IMR-90 (cell line): ENCODE results near the gene ABCF1. TPM values are rescaled to one million over a fixed set of nuclear protein-coding genes. Genes with fewer than 3 reads are reported as not detected.

Experiments used
- ATAC-seq: fragments of 200-7000 bp; cut with Tn5 transposase; 2 replicates; pipeline ENCODE4 v1.9.1; 2020; ENCODE audit warnings: low read depth, mild to moderate bottlenecking, moderate library complexity
- BruUV-seq: library from RNA; stranded (reverse); fragments of 400-500 nt; replicated peaks from 2 replicates; lab custom pipeline; 2021; lab: Mats Ljungman, UMichigan
- CTCF ChIA-PET: fragments of 300-600 bp; formaldehyde crosslinking; extraction: SDS; loops from one replicate; lab custom pipeline; 2021; ENCODE audit warnings: antibody characterized with exemption; lab: Yijun Ruan, JAX
- POLR2A ChIA-PET: fragments of 300-600 bp; sonication (Branson Sonifier 250); formaldehyde crosslinking; loops from one replicate; lab custom pipeline; 2022; ENCODE audit warnings: antibody characterized with exemption; ENCODE audit not compliant: unreplicated experiment; lab: Charles Lee
- DNase-seq: peaks from one replicate; pipeline ENCODE4 v3.0.0; 2013
- H2AFZ ChIP-seq: replicated peaks from 2 replicates; pipeline ENCODE3; 2013; ENCODE audit warnings: low read length, mild to moderate bottlenecking; ENCODE audit not compliant: poor library complexity
- H2AK5ac ChIP-seq: 2 replicates; pipeline ENCODE4 v1.6.1; 2013; ENCODE audit warnings: low read depth, low read length, inconsistent platforms
- H2AK9ac ChIP-seq: replicated peaks from 2 replicates; pipeline ENCODE3; 2013; ENCODE audit warnings: mild to moderate bottlenecking, low read depth, low read length, moderate library complexity; ENCODE audit not compliant: poor library complexity
- H2BK120ac ChIP-seq: 2 replicates; pipeline ENCODE4 v1.6.1; 2013; ENCODE audit warnings: low read depth, low read length, inconsistent platforms
- H2BK15ac ChIP-seq: 3 replicates; pipeline ENCODE4 v1.6.1; 2013; ENCODE audit warnings: low read depth, low read length, inconsistent platforms
- H2BK20ac ChIP-seq: 2 replicates; pipeline ENCODE4 v1.6.1; 2013; ENCODE audit warnings: low read depth, mild to moderate bottlenecking, inconsistent platforms, low read length, moderate library complexity
- H2BK5ac ChIP-seq: 2 replicates; pipeline ENCODE4 v1.6.1; 2013; ENCODE audit warnings: mild to moderate bottlenecking, low read depth, low read length, inconsistent platforms; ENCODE audit not compliant: poor library complexity, severe bottlenecking
- H3K14ac ChIP-seq: replicated peaks from 2 replicates; pipeline ENCODE4 v1.6.1; 2013; ENCODE audit warnings: low read depth, low read length, inconsistent platforms
- H3K18ac ChIP-seq: 2 replicates; pipeline ENCODE4 v1.6.1; 2013; ENCODE audit warnings: low read depth, low read length, control low read depth
- H3K23ac ChIP-seq: 2 replicates; pipeline ENCODE4 v1.6.1; 2013; ENCODE audit warnings: low read depth, low read length, inconsistent platforms
- H3K27ac ChIP-seq: 2 replicates; pipeline ENCODE4 v1.5.1; 2013; ENCODE audit warnings: mild to moderate bottlenecking, control low read depth, low read length; ENCODE audit not compliant: insufficient read depth
- H3K27me3 ChIP-seq: 2 replicates; pipeline ENCODE4 v1.6.1; 2013; ENCODE audit warnings: low read length; ENCODE audit not compliant: control insufficient read depth, insufficient read depth
- H3K36me3 ChIP-seq: 2 replicates; pipeline ENCODE4 v1.6.1; 2013; ENCODE audit warnings: low read length, mixed read lengths; ENCODE audit not compliant: control insufficient read depth, insufficient read depth
- H3K4ac ChIP-seq: 2 replicates; pipeline ENCODE4 v1.6.1; 2013; ENCODE audit warnings: low read depth, low read length, inconsistent platforms
- H3K4me1 ChIP-seq: 2 replicates; pipeline ENCODE4 v1.6.1; 2013; ENCODE audit warnings: low read length, mixed read lengths; ENCODE audit not compliant: control insufficient read depth, insufficient read depth
- H3K4me2 ChIP-seq: 2 replicates; pipeline ENCODE4 v1.6.1; 2013; ENCODE audit warnings: low read depth, mild to moderate bottlenecking, control low read depth, low read length, moderate library complexity
- H3K4me3 ChIP-seq: 2 replicates; pipeline ENCODE4 v1.5.1; 2013; ENCODE audit warnings: low read depth, mild to moderate bottlenecking, control low read depth, low read length, moderate library complexity; ENCODE audit not compliant: insufficient read depth
- H3K56ac ChIP-seq: 2 replicates; pipeline ENCODE4 v1.6.1; 2013; ENCODE audit warnings: low read length, inconsistent platforms; ENCODE audit not compliant: insufficient read depth; ENCODE audit errors: extremely low read depth
- H3K79me1 ChIP-seq, 2 experiments: 2 replicates each; pipeline ENCODE4 v1.6.1; 2013; ENCODE audit warnings: low read length in 2 of 2, inconsistent platforms in 1 of 2, low read depth in 1 of 2
- H3K9ac ChIP-seq: 2 replicates; pipeline ENCODE4 v1.6.1; 2013; ENCODE audit warnings: low read depth, low read length, control low read depth
- H3K9me1 ChIP-seq: 2 replicates; pipeline ENCODE4 v1.6.1; 2013; ENCODE audit warnings: low read length, inconsistent platforms; ENCODE audit not compliant: insufficient read depth
- H3K9me3 ChIP-seq: 2 replicates; pipeline ENCODE4 v1.6.1; 2013; ENCODE audit warnings: low read length; ENCODE audit not compliant: control insufficient read depth, insufficient read depth
- H4K20me1 ChIP-seq: 2 replicates; pipeline ENCODE4 v1.6.1; 2013; ENCODE audit warnings: low read length, inconsistent platforms; ENCODE audit not compliant: insufficient read depth
- H4K5ac ChIP-seq: 2 replicates; pipeline ENCODE4 v1.6.1; 2013; ENCODE audit warnings: mild to moderate bottlenecking, low read depth, low read length, control low read depth
- H4K8ac ChIP-seq, 2 experiments: 2 replicates each; pipeline ENCODE4 v1.6.1; 2013; ENCODE audit warnings: low read depth in 2 of 2, low read length in 2 of 2, control low read depth in 1 of 2, inconsistent platforms in 1 of 2
- H4K91ac ChIP-seq: 2 replicates; pipeline ENCODE4 v1.6.1; 2013; ENCODE audit warnings: low read depth, low read length, inconsistent platforms; ENCODE audit not compliant: insufficient read depth
- CEBPB ChIP-seq: IDR thresholded peaks from 2 replicates; pipeline ENCODE4 v1.6.1; 2012; ENCODE audit warnings: low read depth, low read length, improper control_type of control experiment
- CHD1 ChIP-seq: IDR thresholded peaks from 2 replicates; pipeline ENCODE4 v1.6.1; 2012; ENCODE audit warnings: low read depth, low read length, improper control_type of control experiment
- FOS ChIP-seq: fragments of 150-350 bp; IDR thresholded peaks from 2 replicates; pipeline ENCODE4 v1.6.1; 2016; ENCODE audit warnings: low read depth, low read length
- MAFK ChIP-seq: IDR thresholded peaks from 2 replicates; pipeline ENCODE4 v1.6.1; 2012; ENCODE audit warnings: low read depth, low read length, improper control_type of control experiment
- MAZ ChIP-seq: IDR thresholded peaks from 2 replicates; pipeline ENCODE4 v1.6.1; 2012; ENCODE audit warnings: low read depth, mild to moderate bottlenecking, low read length, improper control_type of control experiment, moderate library complexity, borderline replicate concordance
- MXI1 ChIP-seq: IDR thresholded peaks from 2 replicates; pipeline ENCODE4 v1.6.1; 2012; ENCODE audit warnings: low read depth, mild to moderate bottlenecking, low read length, moderate library complexity, borderline replicate concordance
- POLR2A ChIP-seq: IDR thresholded peaks from 2 replicates; pipeline ENCODE4 v1.6.1; 2012; ENCODE audit warnings: mild to moderate bottlenecking, low read depth, low read length
- RAD21 ChIP-seq: IDR thresholded peaks from 2 replicates; pipeline ENCODE4 v1.6.1; 2012; ENCODE audit warnings: low read length, improper control_type of control experiment
- RCOR1 ChIP-seq: IDR thresholded peaks from 2 replicates; pipeline ENCODE4 v1.6.1; 2012; ENCODE audit warnings: mild to moderate bottlenecking, low read length, improper control_type of control experiment; ENCODE audit not compliant: insufficient replicate concordance
- RFX5 ChIP-seq: IDR thresholded peaks from 2 replicates; pipeline ENCODE4 v1.8.0; 2012; ENCODE audit warnings: low read depth, mild to moderate bottlenecking, low read length, moderate library complexity
- SMC3 ChIP-seq: fragments of 150-350 bp; IDR thresholded peaks from 2 replicates; pipeline ENCODE4 v1.6.1; 2016; ENCODE audit warnings: low read depth, mild to moderate bottlenecking, antibody characterized with exemption, low read length, moderate library complexity
- WGBS, 2 experiments: methylation state at CpG; one replicate each; pipeline versions ENCODE4 v1.1.5 to v1.1.7; 2013; ENCODE audit warnings: missing lambda C conversion rate in 2 of 2; ENCODE audit not compliant: insufficient read length in 1 of 2; ENCODE audit errors: extremely low coverage in 2 of 2; 5-methylcytosine and 5-hydroxymethylcytosine counted together
- dilution Hi-C: fragments of 300-500 bp; cut with HindIII; formaldehyde crosslinking; loops from one replicate; pipeline ENCODE4 v1.14.3; 2018; ENCODE audit warnings: low sequenced_read_pairs; ENCODE audit not compliant: unreplicated experiment
- in situ Hi-C: fragments of 300-500 bp; cut with MboI; formaldehyde crosslinking; loops from 3 replicates; pipeline ENCODE4 v1.14.3; 2019; ENCODE audit warnings: low sequenced_read_pairs, inconsistent platforms, mixed read lengths
- intact Hi-C: fragments of 100-400 bp; cut with micrococcal nuclease; formaldehyde crosslinking; loops from 2 replicates; pipeline ENCODE4 v1.10.0; 2022
- polyA plus RNA-seq, 3 experiments: library from polyadenylated mRNA; depleted of rRNA; stranded (reverse); fragments of >200 nt; gene quantifications; 2 replicates each; pipeline ENCODE4 v1.2.3, GENCODE V29; 2012; ENCODE audit warnings: low replicate concordance in 1 of 3
- total RNA-seq: library from RNA; depleted of rRNA; stranded (reverse); fragments of >200 nt; gene quantifications from 2 replicates; pipeline ENCODE4 v1.2.3, GENCODE V29; 2012
- TF ChIP-seq, protein P1 (sequence below): conservative IDR thresholded peaks from 2 replicates; pipeline ENCODE4 v1.5.1; 2012; ENCODE audit warnings: mild to moderate bottlenecking, low read depth, low read length, improper control_type of control experiment
- TF ChIP-seq, protein P2 (sequence below): fragments of 150-350 bp; IDR thresholded peaks from 2 replicates; pipeline ENCODE4 v1.6.1; 2016; ENCODE audit warnings: low read depth, mild to moderate bottlenecking, low read length, moderate library complexity, borderline replicate concordance

Gene ABCF1
- total and polyA plus RNA-seq, 2 of the 4 experiments (the other 2 are of a cell fraction), result 39.1 to 48.6 TPM

- H2AK5ac ChIP-seq, result no peak overlapping the region
- ChIA-PET POLR2A (interaction anchor here (0.5 to 1.3 kb wide), 14 partner anchors 10 to 1465 kb away, joined by 3 to 23 read pairs (median 6); no protein-coding TSS in a partner anchor), CTCF (interaction anchor here (0.7 kb wide), 1 partner anchor 472 kb away, joined by 5 read pairs; no protein-coding TSS in a partner anchor)
- peak overlapping the region; percentile 69; the same call in 1 of the 2 replicates for H3K56ac ChIP-seq
- H3K4ac ChIP-seq, result peak overlapping the region; percentile 71; the same call in 1 of the 2 replicates
- H4K20me1 ChIP-seq, result peaks cover 50% of the 10 kb centered on the region
- H3K14ac ChIP-seq, result peak overlapping the region; percentile 93; the same call in 1 of the 2 replicates
- no CpG with 5 or more reads among the region's 6 CpGs for WGBS, 2 experiments
- no TSS peak for BruUV-seq
- peak overlapping the region; percentile 89 for H3K4me2 ChIP-seq
- no peak overlapping the region for H2BK120ac ChIP-seq
- H3K27me3 ChIP-seq, result no peaks in the 10 kb centered on the region
- in situ Hi-C loops, result no loop called here
- peaks cover 8% of the 10 kb centered on the region for H3K4me1 ChIP-seq
- peak overlapping the region; percentile 92 for H2BK5ac ChIP-seq
- intact Hi-C loops, result no loop called here
- no peak overlapping the region for H3K18ac ChIP-seq
- no peak overlapping the region for H4K91ac ChIP-seq
- H3K9me1 ChIP-seq, result peaks cover 10% of the 10 kb centered on the region
- H3K79me1 ChIP-seq, result peaks cover 36 to 66% of the 10 kb centered on the region in 2 experiments
- H3K9ac ChIP-seq, result peak overlapping the region; percentile 76; the same call in 1 of the 2 replicates
- H3K4me3 ChIP-seq, result peak overlapping the region; percentile 26; the same call in 1 of the 2 replicates
- H4K8ac ChIP-seq, result peak overlapping the region in 1 of 2 experiments; percentile 55; a peak in 1 of 4 replicates
- no peak overlapping the region for H2AK9ac ChIP-seq
- peaks cover 19% of the 10 kb centered on the region for H3K36me3 ChIP-seq
- ATAC-seq, result peak; percentile 53
- peak overlapping the region; percentile 50; the same call in 1 of the 2 replicates for H3K27ac ChIP-seq
- H4K5ac ChIP-seq, result no peak overlapping the region
- H2BK15ac ChIP-seq, result no peak overlapping the region
- no peak overlapping the region for H2BK20ac ChIP-seq
- peak; percentile 98 for DNase-seq
- H3K23ac ChIP-seq, result no peak overlapping the region; the same call in 1 of the 2 replicates
- dilution Hi-C loops, result no loop called here
- no peak overlapping the region for H2AFZ ChIP-seq
- no peaks in the 10 kb centered on the region for H3K9me3 ChIP-seq
- no peak for TF ChIP-seq POLR2A
- TF ChIP-seq MXI1, result no peak
- no peak for TF ChIP-seq MAFK
- no peak for TF ChIP-seq FOS
- TF ChIP-seq CHD1, result no peak
- peak; percentile 49; the same call in 1 of the 2 replicates for TF ChIP-seq MAZ
- peak; percentile 93 for TF ChIP-seq CEBPB
- no peak for TF ChIP-seq RAD21
- TF ChIP-seq, protein P1, sequence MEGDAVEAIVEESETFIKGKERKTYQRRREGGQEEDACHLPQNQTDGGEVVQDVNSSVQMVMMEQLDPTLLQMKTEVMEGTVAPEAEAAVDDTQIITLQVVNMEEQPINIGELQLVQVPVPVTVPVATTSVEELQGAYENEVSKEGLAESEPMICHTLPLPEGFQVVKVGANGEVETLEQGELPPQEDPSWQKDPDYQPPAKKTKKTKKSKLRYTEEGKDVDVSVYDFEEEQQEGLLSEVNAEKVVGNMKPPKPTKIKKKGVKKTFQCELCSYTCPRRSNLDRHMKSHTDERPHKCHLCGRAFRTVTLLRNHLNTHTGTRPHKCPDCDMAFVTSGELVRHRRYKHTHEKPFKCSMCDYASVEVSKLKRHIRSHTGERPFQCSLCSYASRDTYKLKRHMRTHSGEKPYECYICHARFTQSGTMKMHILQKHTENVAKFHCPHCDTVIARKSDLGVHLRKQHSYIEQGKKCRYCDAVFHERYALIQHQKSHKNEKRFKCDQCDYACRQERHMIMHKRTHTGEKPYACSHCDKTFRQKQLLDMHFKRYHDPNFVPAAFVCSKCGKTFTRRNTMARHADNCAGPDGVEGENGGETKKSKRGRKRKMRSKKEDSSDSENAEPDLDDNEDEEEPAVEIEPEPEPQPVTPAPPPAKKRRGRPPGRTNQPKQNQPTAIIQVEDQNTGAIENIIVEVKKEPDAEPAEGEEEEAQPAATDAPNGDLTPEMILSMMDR, result no peak
- TF ChIP-seq, protein P2, sequence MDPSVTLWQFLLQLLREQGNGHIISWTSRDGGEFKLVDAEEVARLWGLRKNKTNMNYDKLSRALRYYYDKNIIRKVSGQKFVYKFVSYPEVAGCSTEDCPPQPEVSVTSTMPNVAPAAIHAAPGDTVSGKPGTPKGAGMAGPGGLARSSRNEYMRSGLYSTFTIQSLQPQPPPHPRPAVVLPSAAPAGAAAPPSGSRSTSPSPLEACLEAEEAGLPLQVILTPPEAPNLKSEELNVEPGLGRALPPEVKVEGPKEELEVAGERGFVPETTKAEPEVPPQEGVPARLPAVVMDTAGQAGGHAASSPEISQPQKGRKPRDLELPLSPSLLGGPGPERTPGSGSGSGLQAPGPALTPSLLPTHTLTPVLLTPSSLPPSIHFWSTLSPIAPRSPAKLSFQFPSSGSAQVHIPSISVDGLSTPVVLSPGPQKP, result no peak
- peak; percentile 55; the same call in 1 of the 2 replicates for TF ChIP-seq RFX5
- no peak for TF ChIP-seq RCOR1
- TF ChIP-seq SMC3, result no peak
Observed at GRCh38 chr6:30614843-30615218, 43.6 kb downstream of the ABCF1 start.
